ENCODE data around the gene MYH6.

The MYH6 gene

DNA sequence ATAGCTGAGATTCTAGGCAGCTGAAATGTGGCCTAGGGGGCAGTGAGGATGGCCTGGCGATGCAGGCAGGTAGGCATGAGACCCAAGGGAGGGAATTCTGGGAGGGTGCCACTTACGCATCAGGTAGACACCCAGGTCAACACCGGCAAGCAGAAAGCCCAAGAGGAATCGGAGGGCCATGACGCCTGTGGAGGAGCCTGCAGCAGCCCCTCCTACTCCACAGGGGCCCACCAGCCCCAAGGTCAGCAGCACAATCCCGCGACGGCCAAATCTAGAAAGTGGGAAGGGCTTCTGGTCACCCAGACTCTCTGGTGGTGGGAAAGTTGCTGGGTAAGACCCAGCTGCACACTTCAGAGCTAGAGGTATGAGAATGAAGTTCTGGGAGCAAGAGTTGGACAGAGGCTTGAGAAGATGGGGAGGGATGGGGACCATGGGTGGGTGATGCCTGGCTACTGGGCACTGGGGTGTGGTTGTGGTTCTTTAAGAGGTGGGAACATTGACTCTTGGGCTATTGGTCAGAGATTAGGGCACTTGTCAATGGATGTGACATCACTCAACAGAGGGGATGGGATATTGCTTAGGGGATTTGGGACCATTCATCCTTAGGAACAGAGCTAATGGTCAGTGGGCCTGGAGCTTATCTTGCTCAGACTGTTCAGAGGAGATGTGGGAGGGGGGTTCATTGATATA lies 58.8 kb downstream of the MYH6 start:
- Histone ChIP-seq H3K27me3 (ENCODE audit: control insufficient read depth in 1 of 2, insufficient read depth in 2 of 2, low read length in 2 of 2) (peaks cover 27 to 35% of the 10 kb centered on the region in 2 donors), H3K36me3 (ENCODE audit: control insufficient read depth in 1 of 2, insufficient read depth in 2 of 2, low read length in 2 of 2) (no peaks in the 10 kb centered on the region), H3K9me3 (ENCODE audit: control insufficient read depth in 1 of 2, low read length in 2 of 2) (no peaks in the 10 kb centered on the region), H3K4me3 (ENCODE audit: low read depth in 1 of 2, low read length in 2 of 2) (no peak overlapping the region), H3K9ac (ENCODE audit: low read depth in 1 of 2, low read length in 2 of 2) (no peak overlapping the region), H3K4me1 (ENCODE audit: control insufficient read depth in 1 of 2, insufficient read depth in 2 of 2, low read length in 2 of 2) (peaks cover 0 to 9% of the 10 kb centered on the region in 2 donors), H3K27ac (ENCODE audit: low read depth, low read length) (no peak overlapping the region)

DNA sequence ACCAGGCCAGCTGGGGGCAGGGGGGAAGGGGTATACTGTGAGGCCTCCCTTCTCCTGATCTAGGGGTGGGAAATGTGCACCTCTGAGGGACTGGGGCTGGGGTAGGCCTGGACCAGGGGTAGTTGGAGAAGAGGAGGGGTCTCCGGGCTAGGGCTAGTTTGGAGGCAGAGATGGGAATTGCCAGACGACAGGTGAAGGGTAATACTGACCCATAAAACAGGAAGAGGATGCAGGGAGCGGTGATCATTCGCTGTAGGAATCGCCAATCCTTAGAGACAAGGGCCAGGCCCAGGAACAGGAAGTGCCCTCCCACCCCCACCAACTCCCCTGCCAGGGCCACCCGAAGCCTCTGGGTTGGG lies 59.8 kb downstream of the MYH6 start:
- H3K27me3 ChIP-seq (ENCODE audit: control insufficient read depth in 1 of 2, insufficient read depth in 2 of 2, low read length in 2 of 2): peaks cover 17 to 25% of the 10 kb centered on the region in 2 donors
- no peaks in the 10 kb centered on the region for H3K36me3 ChIP-seq (ENCODE audit: control insufficient read depth in 1 of 2, insufficient read depth in 2 of 2, low read length in 2 of 2)
- H3K9ac ChIP-seq (ENCODE audit: low read depth in 1 of 2, low read length in 2 of 2): no peak overlapping the region
- H3K27ac ChIP-seq (ENCODE audit: low read depth, low read length): no peak overlapping the region
- H3K4me1 ChIP-seq (ENCODE audit: control insufficient read depth in 1 of 2, insufficient read depth in 2 of 2, low read length in 2 of 2): peaks cover 0 to 9% of the 10 kb centered on the region in 2 donors
- H3K9me3 ChIP-seq (ENCODE audit: control insufficient read depth in 1 of 2, low read length in 2 of 2): no peaks in the 10 kb centered on the region
- H3K4me3 ChIP-seq (ENCODE audit: low read depth in 1 of 2, low read length in 2 of 2): no peak overlapping the region

DNA sequence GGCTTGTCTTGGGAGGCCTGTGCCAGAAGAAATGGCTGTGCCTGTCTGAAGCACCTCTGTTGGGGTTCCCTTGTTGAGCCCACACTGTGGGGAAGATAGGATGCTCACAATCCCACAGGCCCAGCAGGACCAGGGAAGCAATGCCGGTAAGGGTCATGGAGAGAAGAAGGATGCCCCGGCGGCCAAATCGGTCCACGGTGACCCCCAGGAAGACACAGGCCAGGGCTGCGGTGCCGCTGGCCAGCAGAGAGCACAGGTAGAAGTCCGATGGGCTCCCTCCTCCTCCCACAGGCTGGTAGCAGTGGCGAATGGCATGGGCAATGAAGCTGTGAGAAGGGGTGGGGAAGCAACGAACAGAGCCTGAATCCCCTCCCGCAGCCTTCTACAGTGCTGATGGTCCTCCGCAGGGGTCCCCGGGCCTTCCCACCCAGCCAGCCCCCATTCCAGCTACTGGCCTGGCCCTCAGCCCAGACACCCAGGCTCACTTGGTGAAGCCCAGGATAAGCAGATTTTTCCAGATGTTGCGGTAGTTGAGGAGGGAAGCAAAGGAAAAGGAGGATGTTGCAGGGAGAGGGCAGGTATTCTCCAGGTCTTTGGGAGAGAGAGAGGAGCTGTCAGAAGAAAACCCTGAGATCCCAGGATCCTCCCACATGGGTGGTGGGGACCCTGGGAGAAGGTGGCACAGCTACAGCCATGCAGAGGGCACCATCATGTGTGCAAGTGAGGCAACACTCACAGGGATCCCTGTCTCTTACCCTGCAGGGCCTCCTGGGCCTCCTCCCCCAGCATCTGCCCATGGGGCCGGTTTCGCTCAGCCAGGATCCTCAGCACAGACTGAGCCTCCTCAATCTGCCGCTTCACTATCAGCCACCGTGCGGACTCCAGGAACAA lies 60.4 kb downstream of the MYH6 start:
- peaks cover 0 to 9% of the 10 kb centered on the region in 2 donors for H3K4me1 ChIP-seq (ENCODE audit: control insufficient read depth in 1 of 2, insufficient read depth in 2 of 2, low read length in 2 of 2)
- no peaks in the 10 kb centered on the region for H3K9me3 ChIP-seq (ENCODE audit: control insufficient read depth in 1 of 2, low read length in 2 of 2)
- no peak overlapping the region for H3K27ac ChIP-seq (ENCODE audit: low read depth, low read length)
- no peak overlapping the region for H3K4me3 ChIP-seq (ENCODE audit: low read depth in 1 of 2, low read length in 2 of 2)
- no peaks in the 10 kb centered on the region for H3K36me3 ChIP-seq (ENCODE audit: control insufficient read depth in 1 of 2, insufficient read depth in 2 of 2, low read length in 2 of 2)
- H3K27me3 ChIP-seq (ENCODE audit: control insufficient read depth in 1 of 2, insufficient read depth in 2 of 2, low read length in 2 of 2): peaks cover 16 to 22% of the 10 kb centered on the region in 2 donors
- H3K9ac ChIP-seq (ENCODE audit: low read depth in 1 of 2, low read length in 2 of 2): no peak overlapping the region

DNA sequence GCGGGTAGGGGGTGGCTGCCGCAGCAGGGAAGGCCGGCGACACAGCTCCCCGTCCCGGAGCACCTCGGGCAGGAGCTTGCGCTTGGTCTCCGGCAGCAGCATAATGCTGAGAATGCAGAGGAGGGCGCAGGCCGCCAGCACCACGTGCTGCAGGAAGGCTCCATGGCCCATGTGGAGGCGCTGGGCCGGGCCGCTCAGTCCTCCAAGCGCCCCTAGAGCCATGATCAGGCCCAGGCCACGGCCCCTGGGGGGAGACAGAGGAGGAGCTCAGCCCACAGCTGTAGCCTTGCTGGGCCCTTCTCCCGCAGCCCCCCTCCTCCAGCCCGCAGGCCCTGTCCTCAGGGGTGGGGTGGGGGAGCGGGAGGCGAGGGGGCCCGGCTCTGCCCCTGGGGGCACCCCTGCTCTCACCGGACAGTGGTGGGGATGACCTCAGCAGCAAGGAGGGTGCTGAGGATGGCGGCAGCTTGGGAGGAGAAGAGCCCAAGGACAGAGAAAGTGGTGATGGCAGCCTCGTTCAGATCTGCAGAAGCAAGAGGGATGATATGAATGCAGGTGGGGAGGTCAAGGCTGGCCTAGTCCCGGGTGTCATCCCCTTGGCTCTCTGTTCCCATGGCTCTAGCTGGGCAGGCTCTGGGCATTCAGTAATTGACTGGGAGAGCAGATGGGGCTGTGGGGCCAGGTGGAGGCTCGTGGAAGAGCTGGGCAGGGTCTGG lies 61.2 kb downstream of the MYH6 start:
- Histone ChIP-seq H3K4me3 (ENCODE audit: low read depth in 1 of 2, low read length in 2 of 2) (no peak overlapping the region), H3K4me1 (ENCODE audit: control insufficient read depth in 1 of 2, insufficient read depth in 2 of 2, low read length in 2 of 2) (peaks cover 0 to 2% of the 10 kb centered on the region in 2 donors), H3K27me3 (ENCODE audit: control insufficient read depth in 1 of 2, insufficient read depth in 2 of 2, low read length in 2 of 2) (peaks cover 14 to 16% of the 10 kb centered on the region in 2 donors), H3K27ac (ENCODE audit: low read depth, low read length) (no peak overlapping the region), H3K9me3 (ENCODE audit: control insufficient read depth in 1 of 2, low read length in 2 of 2) (no peaks in the 10 kb centered on the region), H3K36me3 (ENCODE audit: control insufficient read depth in 1 of 2, insufficient read depth in 2 of 2, low read length in 2 of 2) (no peaks in the 10 kb centered on the region), H3K9ac (ENCODE audit: low read depth in 1 of 2, low read length in 2 of 2) (no peak overlapping the region)

DNA sequence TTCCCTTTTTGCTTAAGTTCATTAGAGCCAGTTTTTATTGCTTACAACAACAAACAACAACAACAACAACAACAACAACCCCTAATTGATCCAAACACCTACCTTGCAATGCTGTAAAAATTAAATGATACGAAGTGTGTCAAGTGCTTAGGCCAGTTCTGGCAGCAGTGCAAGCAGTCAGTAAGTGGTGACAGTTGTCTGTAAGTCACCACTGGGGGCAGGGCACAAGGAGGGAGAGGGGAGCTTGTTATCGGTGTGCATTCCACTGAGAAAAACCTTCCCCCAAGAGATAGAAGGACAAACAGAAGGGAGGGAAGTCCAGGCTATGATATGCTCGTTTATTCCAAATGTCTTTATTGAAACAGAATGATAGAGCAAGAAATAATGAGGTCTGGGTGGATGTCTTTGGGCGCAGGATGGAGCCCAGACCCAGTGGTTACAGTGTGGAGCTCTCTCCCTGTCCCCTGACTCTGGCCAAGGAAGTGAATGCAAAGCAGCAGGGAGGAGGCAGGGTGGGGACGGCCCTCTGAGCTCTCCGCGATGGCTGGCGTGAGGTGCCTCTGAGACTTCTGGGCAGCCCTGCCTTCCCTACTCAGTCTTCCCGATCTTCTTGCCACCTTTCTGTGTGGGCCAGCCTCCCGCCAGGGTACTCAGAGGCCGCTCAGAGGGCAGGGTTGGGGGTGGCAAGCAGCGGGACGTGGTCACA lies 61.9 kb downstream of the MYH6 start:
- Histone ChIP-seq H3K4me3 (ENCODE audit: low read depth in 1 of 2, low read length in 2 of 2) (no peak overlapping the region), H3K9ac (ENCODE audit: low read depth in 1 of 2, low read length in 2 of 2) (no peak overlapping the region), H3K4me1 (ENCODE audit: control insufficient read depth in 1 of 2, insufficient read depth in 2 of 2, low read length in 2 of 2) (no peaks in the 10 kb centered on the region), H3K27me3 (ENCODE audit: control insufficient read depth in 1 of 2, insufficient read depth in 2 of 2, low read length in 2 of 2) (peaks cover 7 to 9% of the 10 kb centered on the region in 2 donors), H3K9me3 (ENCODE audit: control insufficient read depth in 1 of 2, low read length in 2 of 2) (no peaks in the 10 kb centered on the region), H3K36me3 (ENCODE audit: control insufficient read depth in 1 of 2, insufficient read depth in 2 of 2, low read length in 2 of 2) (no peaks in the 10 kb centered on the region), H3K27ac (ENCODE audit: low read depth, low read length) (no peak overlapping the region)

DNA sequence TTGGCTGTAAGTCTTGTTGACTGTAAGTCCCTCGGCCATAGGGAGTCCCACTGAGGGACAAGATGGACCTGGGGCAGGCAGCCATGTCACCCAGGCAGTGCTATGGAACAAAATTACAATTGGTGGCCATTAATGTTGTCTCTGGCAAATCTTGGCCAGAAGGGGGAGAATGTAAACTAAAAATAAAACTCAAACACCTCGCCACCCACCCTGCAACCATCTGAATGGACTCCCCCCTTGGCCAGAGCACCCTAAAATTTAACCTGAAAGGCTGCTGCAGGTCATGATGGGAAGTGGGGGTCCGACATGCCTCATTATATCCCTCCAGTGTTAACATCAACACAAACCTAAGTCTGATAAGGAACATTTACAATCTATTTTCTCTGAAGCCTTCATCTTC lies 63.6 kb downstream of the MYH6 start:
- H3K4me3 ChIP-seq (ENCODE audit: low read depth in 1 of 2, low read length in 2 of 2): no peak overlapping the region

DNA sequence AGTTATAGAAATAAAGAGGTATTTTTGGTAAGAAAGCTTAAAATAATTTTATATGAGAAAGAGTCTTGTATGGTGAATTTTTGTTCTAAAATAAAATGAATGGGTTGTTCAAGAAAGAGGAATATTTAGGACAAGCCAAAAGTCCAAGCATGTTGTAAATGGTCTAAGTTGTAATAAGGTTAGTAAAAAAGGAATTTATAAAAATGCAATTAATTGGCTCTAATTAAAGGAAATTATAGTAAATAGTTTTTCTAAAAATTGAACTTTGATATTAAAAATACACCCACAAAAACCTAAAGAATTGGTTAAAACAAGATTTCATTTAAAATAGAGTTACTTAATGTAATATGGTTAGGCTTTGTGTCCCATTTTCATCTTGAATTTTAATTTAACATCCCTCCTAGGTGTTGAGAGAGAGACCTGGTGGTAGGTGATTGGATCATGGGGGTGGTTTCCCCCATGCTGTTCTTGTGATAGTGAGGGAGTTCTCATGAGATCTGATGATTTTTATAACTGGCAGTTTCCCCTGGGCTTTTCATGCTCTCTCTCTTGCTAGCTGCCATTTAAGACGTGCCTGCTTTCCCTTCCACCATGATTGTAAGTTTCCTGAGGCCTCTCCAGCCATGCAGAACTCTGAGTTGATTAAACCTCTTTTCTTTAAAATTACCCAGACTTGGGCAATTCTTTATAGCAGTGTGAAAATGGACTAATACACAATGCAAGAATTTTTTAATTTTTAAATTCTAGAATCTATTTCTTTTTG lies 68.4 kb downstream of the MYH6 start:
- H3K4me1 ChIP-seq (ENCODE audit: control insufficient read depth in 1 of 2, insufficient read depth in 2 of 2, low read length in 2 of 2): no peaks in the 10 kb centered on the region
- no peak overlapping the region for H3K27ac ChIP-seq (ENCODE audit: low read depth, low read length)
- H3K36me3 ChIP-seq (ENCODE audit: control insufficient read depth in 1 of 2, insufficient read depth in 2 of 2, low read length in 2 of 2): no peaks in the 10 kb centered on the region
- no peak overlapping the region for H3K9ac ChIP-seq (ENCODE audit: low read depth in 1 of 2, low read length in 2 of 2)
- no peaks in the 10 kb centered on the region for H3K27me3 ChIP-seq (ENCODE audit: control insufficient read depth in 1 of 2, insufficient read depth in 2 of 2, low read length in 2 of 2)
- no peaks in the 10 kb centered on the region for H3K9me3 ChIP-seq (ENCODE audit: control insufficient read depth in 1 of 2, low read length in 2 of 2)
- H3K4me3 ChIP-seq (ENCODE audit: low read depth in 1 of 2, low read length in 2 of 2): no peak overlapping the region

More for the DNA sequence above, 63.6 kb downstream of the MYH6 start:
- no peaks in the 10 kb centered on the region for H3K9me3 ChIP-seq (ENCODE audit: control insufficient read depth in 1 of 2, low read length in 2 of 2)
- H3K4me1 ChIP-seq (ENCODE audit: control insufficient read depth in 1 of 2, insufficient read depth in 2 of 2, low read length in 2 of 2): no peaks in the 10 kb centered on the region
- H3K36me3 ChIP-seq (ENCODE audit: control insufficient read depth in 1 of 2, insufficient read depth in 2 of 2, low read length in 2 of 2): no peaks in the 10 kb centered on the region
- H3K9ac ChIP-seq (ENCODE audit: low read depth in 1 of 2, low read length in 2 of 2): no peak overlapping the region
- no peak overlapping the region for H3K27ac ChIP-seq (ENCODE audit: low read depth, low read length)
- H3K27me3 ChIP-seq (ENCODE audit: control insufficient read depth in 1 of 2, insufficient read depth in 2 of 2, low read length in 2 of 2): no peaks in the 10 kb centered on the region

DNA sequence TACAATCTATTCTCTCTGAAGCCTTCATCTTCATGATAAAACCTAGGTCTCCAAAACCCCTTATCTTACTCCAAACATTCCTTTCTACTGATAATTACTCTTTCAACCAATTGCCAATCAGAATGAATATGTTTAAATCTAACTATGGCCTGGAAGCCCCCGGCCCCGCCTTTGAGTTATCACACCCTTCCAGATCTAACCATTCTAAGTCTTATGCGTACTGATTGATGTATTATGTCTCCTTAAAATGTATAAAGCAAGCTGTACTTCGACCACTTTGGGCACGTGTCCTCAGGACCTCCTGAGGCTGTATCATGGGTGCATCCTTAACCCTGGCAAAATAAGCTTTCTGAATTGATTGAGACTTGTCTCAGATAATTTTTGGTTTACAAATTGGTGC lies 72.5 kb downstream of the MYH6 start:
- Histone ChIP-seq H3K27ac (ENCODE audit: low read depth, low read length) (no peak overlapping the region), H3K9ac (ENCODE audit: low read depth in 1 of 2, low read length in 2 of 2) (no peak overlapping the region), H3K4me3 (ENCODE audit: low read depth in 1 of 2, low read length in 2 of 2) (no peak overlapping the region), H3K36me3 (ENCODE audit: control insufficient read depth in 1 of 2, insufficient read depth in 2 of 2, low read length in 2 of 2) (no peaks in the 10 kb centered on the region), H3K9me3 (ENCODE audit: control insufficient read depth in 1 of 2, low read length in 2 of 2) (no peaks in the 10 kb centered on the region), H3K4me1 (ENCODE audit: control insufficient read depth in 1 of 2, insufficient read depth in 2 of 2, low read length in 2 of 2) (no peaks in the 10 kb centered on the region), H3K27me3 (ENCODE audit: control insufficient read depth in 1 of 2, insufficient read depth in 2 of 2, low read length in 2 of 2) (no peaks in the 10 kb centered on the region)
